H1 (cell line): ENCODE results near the gene TTC39A. TPM values are rescaled to one million over a fixed set of nuclear protein-coding genes. Genes with fewer than 3 reads are reported as not detected.

Experiments used
- ASH2L ChIP-seq: fragments of 200-600, 300-600 bp; sonication (generic); IDR thresholded peaks from one replicate; pipeline ENCODE4 v1.7.1; 2017; ENCODE audit warnings: low read length
- FOSL1 ChIP-seq: IDR thresholded peaks from 2 replicates; pipeline ENCODE4 v1.6.1; 2011; ENCODE audit warnings: mild to moderate bottlenecking, low read depth, low read length, moderate library complexity; ENCODE audit not compliant: insufficient read depth
- JUND ChIP-seq: IDR thresholded peaks from 2 replicates; pipeline ENCODE4 v1.6.1; 2011; ENCODE audit warnings: mild to moderate bottlenecking, improper control_type of control experiment, low read length
- PHF8 ChIP-seq: fragments of 200-600 bp; sonication (generic); conservative IDR thresholded peaks from 2 replicates; pipeline ENCODE4 v1.7.1; 2012; ENCODE audit warnings: low read depth, mild to moderate bottlenecking, inconsistent platforms, low read length, moderate library complexity
- POU5F1 ChIP-seq: IDR thresholded peaks from 2 replicates; pipeline ENCODE4 v1.6.1; 2011; ENCODE audit warnings: low read depth, mild to moderate bottlenecking, low read length, moderate library complexity
- RXRA ChIP-seq: IDR thresholded peaks from 2 replicates; pipeline ENCODE4 v1.6.1; 2011; ENCODE audit warnings: low read depth, mild to moderate bottlenecking, low read length, moderate library complexity; ENCODE audit not compliant: insufficient read depth
- TEAD4 ChIP-seq: IDR thresholded peaks from 2 replicates; pipeline ENCODE4 v1.6.1; 2012; ENCODE audit warnings: low read depth, low read length, inconsistent platforms, mixed read lengths
- ZNF274 ChIP-seq: IDR thresholded peaks from 2 replicates; pipeline ENCODE4 v1.7.0; 2012; ENCODE audit warnings: low read length, borderline replicate concordance; ENCODE audit errors: extremely low read depth
- polyA plus RNA-seq, 7 experiments: library from polyadenylated mRNA; depleted of rRNA in 3 of 7; stranded (reverse) in 5 of 7; unstranded in 2 of 7; fragments of >200 nt in 5 of 7; fragments of 200-250 nt in 2 of 7; gene quantifications; 1 replicate in 5 of 7; 2 replicates in 1 of 7; 4 replicates in 1 of 7; pipeline versions ENCODE4 v1.2.1 to v1.2.3, GENCODE V29; 2011 to 2013; ENCODE audit warnings: missing spikeins in 2 of 7, mixed read lengths in 2 of 7
- total RNA-seq: library from RNA; stranded (reverse); fragmentation: NEBNext Ultra II Directional; extraction: Animal tissue kit (Norgen Biotek cat#: 25700); gene quantifications from 2 replicates; pipeline ENCODE4 v1.2.1, GENCODE V29; 2021
- TF ChIP-seq, protein P1 (sequence below): fragments of 300-600 bp; sonication (generic); IDR thresholded peaks from 2 replicates; pipeline ENCODE4 v1.7.1; 2012; ENCODE audit warnings: low read length, moderate library complexity, mild to moderate bottlenecking, inconsistent platforms; ENCODE audit not compliant: insufficient replicate concordance
- TF ChIP-seq, protein P2 (sequence below), 3 experiments: IDR thresholded peaks; 1 replicate in 2 of 3; 2 replicates in 1 of 3; pipeline versions ENCODE4 v1.5.1 to v1.6.1; 2011; ENCODE audit warnings: low read length in 3 of 3, mild to moderate bottlenecking in 3 of 3, inconsistent platforms in 2 of 3, low read depth in 1 of 3, moderate library complexity in 1 of 3; ENCODE audit not compliant: insufficient read depth in 1 of 3; ENCODE audit errors: control extremely low read depth in 1 of 3

The TTC39A gene
- total and polyA plus RNA-seq, 2 of the 8 experiments (the other 6 are each of a cell fraction or from before 2014, with no cell fraction given) = 5.5 to 5.8 TPM

DNA sequence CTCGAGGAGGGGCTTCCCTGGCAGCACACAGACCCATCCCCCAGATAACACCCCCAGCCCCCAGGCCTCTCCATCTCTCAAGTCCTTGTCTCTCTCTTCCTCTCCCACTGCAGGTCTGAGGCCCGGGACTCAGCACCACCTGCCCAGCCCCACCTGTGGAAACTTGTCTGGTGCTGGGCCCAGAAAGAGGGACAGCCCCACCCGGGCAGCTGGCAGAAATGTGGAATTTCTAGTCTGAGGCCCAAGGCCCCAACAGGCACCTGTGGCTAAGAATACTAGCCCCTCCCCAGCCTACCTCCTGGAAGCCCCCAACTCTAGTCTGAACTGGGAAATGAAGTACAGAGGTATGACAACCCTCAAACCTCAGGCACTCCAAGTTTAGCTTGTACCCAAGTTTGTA is 15.4 kb downstream of the TTC39A start (continued):
- TF ChIP-seq, protein P1, sequence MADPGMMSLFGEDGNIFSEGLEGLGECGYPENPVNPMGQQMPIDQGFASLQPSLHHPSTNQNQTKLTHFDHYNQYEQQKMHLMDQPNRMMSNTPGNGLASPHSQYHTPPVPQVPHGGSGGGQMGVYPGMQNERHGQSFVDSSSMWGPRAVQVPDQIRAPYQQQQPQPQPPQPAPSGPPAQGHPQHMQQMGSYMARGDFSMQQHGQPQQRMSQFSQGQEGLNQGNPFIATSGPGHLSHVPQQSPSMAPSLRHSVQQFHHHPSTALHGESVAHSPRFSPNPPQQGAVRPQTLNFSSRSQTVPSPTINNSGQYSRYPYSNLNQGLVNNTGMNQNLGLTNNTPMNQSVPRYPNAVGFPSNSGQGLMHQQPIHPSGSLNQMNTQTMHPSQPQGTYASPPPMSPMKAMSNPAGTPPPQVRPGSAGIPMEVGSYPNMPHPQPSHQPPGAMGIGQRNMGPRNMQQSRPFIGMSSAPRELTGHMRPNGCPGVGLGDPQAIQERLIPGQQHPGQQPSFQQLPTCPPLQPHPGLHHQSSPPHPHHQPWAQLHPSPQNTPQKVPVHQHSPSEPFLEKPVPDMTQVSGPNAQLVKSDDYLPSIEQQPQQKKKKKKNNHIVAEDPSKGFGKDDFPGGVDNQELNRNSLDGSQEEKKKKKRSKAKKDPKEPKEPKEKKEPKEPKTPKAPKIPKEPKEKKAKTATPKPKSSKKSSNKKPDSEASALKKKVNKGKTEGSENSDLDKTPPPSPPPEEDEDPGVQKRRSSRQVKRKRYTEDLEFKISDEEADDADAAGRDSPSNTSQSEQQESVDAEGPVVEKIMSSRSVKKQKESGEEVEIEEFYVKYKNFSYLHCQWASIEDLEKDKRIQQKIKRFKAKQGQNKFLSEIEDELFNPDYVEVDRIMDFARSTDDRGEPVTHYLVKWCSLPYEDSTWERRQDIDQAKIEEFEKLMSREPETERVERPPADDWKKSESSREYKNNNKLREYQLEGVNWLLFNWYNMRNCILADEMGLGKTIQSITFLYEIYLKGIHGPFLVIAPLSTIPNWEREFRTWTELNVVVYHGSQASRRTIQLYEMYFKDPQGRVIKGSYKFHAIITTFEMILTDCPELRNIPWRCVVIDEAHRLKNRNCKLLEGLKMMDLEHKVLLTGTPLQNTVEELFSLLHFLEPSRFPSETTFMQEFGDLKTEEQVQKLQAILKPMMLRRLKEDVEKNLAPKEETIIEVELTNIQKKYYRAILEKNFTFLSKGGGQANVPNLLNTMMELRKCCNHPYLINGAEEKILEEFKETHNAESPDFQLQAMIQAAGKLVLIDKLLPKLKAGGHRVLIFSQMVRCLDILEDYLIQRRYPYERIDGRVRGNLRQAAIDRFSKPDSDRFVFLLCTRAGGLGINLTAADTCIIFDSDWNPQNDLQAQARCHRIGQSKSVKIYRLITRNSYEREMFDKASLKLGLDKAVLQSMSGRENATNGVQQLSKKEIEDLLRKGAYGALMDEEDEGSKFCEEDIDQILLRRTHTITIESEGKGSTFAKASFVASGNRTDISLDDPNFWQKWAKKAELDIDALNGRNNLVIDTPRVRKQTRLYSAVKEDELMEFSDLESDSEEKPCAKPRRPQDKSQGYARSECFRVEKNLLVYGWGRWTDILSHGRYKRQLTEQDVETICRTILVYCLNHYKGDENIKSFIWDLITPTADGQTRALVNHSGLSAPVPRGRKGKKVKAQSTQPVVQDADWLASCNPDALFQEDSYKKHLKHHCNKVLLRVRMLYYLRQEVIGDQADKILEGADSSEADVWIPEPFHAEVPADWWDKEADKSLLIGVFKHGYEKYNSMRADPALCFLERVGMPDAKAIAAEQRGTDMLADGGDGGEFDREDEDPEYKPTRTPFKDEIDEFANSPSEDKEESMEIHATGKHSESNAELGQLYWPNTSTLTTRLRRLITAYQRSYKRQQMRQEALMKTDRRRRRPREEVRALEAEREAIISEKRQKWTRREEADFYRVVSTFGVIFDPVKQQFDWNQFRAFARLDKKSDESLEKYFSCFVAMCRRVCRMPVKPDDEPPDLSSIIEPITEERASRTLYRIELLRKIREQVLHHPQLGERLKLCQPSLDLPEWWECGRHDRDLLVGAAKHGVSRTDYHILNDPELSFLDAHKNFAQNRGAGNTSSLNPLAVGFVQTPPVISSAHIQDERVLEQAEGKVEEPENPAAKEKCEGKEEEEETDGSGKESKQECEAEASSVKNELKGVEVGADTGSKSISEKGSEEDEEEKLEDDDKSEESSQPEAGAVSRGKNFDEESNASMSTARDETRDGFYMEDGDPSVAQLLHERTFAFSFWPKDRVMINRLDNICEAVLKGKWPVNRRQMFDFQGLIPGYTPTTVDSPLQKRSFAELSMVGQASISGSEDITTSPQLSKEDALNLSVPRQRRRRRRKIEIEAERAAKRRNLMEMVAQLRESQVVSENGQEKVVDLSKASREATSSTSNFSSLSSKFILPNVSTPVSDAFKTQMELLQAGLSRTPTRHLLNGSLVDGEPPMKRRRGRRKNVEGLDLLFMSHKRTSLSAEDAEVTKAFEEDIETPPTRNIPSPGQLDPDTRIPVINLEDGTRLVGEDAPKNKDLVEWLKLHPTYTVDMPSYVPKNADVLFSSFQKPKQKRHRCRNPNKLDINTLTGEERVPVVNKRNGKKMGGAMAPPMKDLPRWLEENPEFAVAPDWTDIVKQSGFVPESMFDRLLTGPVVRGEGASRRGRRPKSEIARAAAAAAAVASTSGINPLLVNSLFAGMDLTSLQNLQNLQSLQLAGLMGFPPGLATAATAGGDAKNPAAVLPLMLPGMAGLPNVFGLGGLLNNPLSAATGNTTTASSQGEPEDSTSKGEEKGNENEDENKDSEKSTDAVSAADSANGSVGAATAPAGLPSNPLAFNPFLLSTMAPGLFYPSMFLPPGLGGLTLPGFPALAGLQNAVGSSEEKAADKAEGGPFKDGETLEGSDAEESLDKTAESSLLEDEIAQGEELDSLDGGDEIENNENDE = no peak
- TF ChIP-seq ZNF274 (no peak), POU5F1 (no peak), ASH2L (no peak), JUND (no peak), TEAD4 (no peak), RXRA (no peak), PHF8 (no peak), FOSL1 (no peak)
- TF ChIP-seq, protein P2, sequence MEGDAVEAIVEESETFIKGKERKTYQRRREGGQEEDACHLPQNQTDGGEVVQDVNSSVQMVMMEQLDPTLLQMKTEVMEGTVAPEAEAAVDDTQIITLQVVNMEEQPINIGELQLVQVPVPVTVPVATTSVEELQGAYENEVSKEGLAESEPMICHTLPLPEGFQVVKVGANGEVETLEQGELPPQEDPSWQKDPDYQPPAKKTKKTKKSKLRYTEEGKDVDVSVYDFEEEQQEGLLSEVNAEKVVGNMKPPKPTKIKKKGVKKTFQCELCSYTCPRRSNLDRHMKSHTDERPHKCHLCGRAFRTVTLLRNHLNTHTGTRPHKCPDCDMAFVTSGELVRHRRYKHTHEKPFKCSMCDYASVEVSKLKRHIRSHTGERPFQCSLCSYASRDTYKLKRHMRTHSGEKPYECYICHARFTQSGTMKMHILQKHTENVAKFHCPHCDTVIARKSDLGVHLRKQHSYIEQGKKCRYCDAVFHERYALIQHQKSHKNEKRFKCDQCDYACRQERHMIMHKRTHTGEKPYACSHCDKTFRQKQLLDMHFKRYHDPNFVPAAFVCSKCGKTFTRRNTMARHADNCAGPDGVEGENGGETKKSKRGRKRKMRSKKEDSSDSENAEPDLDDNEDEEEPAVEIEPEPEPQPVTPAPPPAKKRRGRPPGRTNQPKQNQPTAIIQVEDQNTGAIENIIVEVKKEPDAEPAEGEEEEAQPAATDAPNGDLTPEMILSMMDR (IDR thresholded peaks at IDR 0.05; ENCODE audit: control extremely low read depth in 1 of 3, insufficient read depth in 1 of 3, low read depth in 1 of 3, low read length in 3 of 3) = no peak
